ENCODE data around the gene DES.

DNA sequence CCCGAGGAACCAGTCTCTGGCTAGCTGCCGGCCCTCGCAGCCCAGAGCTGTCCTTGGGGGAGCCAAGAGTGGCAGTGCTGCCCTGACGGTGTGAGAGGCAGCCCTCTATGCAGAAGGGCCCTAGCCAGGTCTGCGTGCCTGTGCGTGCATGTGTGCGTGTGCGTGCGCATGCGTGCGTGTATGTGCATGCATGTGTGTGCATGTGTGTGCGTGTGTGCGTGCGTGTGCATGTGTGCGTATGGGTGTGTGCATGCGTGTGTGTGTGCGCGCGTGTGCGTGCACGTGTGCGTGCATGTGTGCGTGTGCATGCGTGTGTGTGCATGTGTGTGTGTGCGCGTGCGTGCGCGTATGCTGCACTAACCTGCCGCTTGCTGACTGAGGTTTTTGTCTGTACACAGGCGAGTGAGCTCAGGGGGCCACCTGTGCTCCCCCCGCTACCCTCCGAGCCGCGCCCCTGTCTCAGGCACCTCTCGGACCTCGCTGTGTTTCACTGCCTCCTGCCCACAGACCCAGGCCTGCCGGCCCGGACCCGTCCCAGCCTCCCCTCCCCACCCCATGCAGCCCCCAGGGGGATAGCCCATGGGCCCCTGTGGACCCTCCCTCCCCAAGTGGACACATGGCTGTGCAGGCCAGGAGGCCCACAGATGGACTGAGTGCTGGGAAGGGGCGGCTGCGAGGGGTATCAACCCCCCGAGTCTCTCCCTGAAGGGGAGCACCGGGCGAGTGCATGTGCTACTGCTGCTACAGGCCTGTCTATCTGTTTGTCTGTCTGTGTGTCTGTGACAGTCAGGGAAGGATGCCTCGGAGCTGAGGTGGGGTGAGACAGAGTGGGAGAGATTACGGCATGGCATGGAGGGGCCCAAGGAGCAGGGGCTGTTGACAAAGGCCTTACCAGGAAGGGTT, 47.7 kb downstream of the DES start:
- TF ChIP-seq, protein P1, sequence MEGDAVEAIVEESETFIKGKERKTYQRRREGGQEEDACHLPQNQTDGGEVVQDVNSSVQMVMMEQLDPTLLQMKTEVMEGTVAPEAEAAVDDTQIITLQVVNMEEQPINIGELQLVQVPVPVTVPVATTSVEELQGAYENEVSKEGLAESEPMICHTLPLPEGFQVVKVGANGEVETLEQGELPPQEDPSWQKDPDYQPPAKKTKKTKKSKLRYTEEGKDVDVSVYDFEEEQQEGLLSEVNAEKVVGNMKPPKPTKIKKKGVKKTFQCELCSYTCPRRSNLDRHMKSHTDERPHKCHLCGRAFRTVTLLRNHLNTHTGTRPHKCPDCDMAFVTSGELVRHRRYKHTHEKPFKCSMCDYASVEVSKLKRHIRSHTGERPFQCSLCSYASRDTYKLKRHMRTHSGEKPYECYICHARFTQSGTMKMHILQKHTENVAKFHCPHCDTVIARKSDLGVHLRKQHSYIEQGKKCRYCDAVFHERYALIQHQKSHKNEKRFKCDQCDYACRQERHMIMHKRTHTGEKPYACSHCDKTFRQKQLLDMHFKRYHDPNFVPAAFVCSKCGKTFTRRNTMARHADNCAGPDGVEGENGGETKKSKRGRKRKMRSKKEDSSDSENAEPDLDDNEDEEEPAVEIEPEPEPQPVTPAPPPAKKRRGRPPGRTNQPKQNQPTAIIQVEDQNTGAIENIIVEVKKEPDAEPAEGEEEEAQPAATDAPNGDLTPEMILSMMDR (IDR thresholded peaks at IDR 0.05; ENCODE audit: low read depth, low read length), result no peak
- no peak for TF ChIP-seq POLR2A (IDR thresholded peaks at IDR 0.05; ENCODE audit: extremely low read depth, insufficient read length)
